Head of caudate nucleus (tissue), 42 donors: ENCODE data around the gene MPP2.
"Not testable (repeated sequence)": the region's sequence is repeated elsewhere in the genome, so short reads cannot be mapped to it uniquely, and the experiment has no call there.

Experiments
- DNase-seq, 42 donors: peaks; one replicate each; pipeline versions ENCODE4 v3.0.0 to v3.0.0-alpha.2; 2020 to 2021; ENCODE audit warnings: mixed read lengths in 7 of 42
- intact Hi-C: fragments of 100-400 bp; cut with DNase I; formaldehyde crosslinking; loops from one replicate; pipeline ENCODE4 v1.15.0; 2022

Gene MPP2

DNA sequence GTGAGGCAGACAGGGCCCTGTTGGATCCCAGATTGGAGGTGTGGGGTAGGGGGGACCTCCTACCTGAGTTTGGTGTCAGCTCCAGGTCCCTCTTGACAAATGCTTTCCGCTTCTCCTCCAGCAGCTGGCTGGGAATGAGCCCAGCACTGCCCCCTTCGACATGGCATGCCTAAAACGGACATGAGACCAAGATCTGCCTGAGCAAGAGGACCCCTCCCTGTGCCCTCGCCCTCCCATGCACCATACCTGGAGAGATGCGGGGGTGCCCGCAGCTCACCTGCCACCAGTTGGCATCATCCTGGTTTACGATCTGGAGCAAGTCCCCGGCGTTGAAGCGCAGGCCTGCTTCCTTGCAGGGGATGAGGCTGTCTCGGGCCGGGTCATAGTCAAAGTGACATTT, 26.2 kb downstream of the MPP2 start:
- intact Hi-C loops = no loop called here
- DNase-seq = no peak

DNA sequence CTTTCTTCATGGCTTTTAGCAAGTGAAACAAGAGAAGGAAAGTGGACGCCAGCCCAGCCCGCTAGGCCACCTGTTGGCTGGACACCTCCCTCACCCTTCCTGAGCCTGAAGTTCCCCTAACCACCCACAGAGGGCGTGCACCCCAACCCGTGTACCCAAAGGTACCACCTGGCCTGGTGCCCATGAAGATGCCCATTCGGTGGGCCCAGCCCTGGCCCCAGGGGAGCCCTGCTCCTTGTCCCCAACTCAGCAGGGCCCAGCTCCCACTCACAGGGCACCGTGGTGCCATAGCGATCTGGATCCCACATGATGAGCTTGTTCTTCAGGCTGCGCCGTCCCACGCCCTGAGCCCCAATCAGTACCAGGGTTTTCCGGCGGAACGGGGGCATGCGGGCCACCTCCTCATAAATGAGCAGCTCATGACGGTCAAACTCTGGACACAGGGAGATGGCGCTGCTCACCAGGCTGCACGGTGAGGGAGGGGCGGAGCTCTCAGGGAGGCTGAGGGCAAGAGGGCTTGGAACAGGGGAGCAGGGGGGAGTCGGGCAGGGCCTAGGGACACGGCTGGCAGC, 26.8 kb downstream of the MPP2 start:
- intact Hi-C loops = no loop called here
- DNase-seq = peak in 16 of 42 donors; percentile 18 to 56 (median 32)

DNA sequence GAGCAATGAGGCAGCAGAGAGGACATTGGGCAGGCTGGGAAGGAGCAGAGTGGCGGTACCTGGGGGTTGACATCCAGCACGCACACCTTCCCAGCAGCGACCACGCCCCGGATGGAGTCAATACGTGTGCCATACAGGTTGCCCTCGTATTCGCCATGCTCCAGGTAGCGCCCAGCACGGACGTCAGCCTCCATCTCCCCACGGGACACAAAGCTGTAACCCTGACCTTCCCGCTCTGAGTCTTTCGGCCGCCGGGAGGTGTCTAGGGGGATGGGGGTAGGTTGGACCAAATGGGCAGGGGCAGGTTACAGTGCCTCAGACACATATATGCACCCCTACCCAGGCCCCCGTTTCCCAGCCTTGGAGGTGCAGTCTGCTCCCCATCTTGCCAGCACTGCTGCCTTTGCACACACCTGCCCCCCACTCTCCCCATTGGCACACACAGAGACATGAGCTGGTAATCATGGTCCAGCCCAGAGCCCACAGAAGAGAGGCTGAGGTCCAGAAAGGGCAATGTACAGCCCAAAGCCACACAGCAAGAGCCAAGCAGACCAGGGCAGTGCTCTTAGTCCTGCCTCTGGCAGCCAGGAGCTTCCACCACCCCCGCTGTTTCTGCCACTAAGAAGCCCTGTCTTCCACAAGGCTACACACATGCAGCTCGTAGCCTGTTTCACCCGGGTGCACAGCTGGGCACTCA, 27.5 kb downstream of the MPP2 start:
- intact Hi-C loops = no loop called here
- no peak for DNase-seq

DNA sequence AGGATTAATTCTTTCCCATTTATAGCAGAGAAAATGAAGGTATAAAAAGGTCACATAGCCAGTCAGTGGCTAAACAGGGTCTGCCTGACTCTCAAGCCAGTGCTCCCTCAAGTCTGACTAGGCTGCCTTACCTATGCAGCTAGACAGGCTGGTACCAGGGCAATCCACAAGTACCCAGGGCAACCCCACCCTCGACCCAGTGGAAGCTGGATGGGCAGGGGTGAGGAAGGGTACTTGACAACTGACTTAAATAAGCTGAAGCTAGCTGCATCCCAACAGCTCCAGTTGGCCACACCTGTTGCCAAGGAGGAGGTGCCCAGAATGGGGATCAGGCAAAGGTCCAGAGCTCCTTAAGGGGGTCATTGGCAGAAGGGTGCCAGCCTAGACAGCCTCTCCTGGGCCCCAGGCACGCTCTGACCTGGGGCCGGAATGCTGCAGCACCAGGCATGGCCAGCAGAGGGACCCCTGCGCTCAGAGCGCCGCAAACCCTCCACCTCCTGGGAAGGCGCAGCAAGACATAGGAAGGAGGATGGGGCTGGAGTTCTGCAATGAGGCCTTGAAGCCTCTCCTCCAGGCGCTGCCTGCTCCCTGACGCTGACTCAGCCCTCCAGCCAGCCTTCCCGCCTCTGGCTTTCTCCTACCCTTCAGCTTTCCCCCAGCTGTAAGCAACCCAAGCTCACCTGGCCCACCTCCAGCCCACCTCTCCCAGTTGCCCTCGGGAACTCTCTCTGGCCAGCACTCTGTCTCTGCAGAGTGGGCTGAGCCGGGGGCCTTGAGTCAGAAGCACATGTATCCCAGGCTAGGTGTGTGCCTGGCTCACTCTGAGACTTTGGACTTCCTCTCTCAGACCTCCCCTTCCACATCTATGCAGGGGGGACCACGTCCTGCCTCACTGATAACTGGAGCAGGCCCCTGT, 28.8 kb downstream of the MPP2 start:
- DNase-seq = peak; percentile 46 to 91 (median 78)
- intact Hi-C loops = no loop called here

DNA sequence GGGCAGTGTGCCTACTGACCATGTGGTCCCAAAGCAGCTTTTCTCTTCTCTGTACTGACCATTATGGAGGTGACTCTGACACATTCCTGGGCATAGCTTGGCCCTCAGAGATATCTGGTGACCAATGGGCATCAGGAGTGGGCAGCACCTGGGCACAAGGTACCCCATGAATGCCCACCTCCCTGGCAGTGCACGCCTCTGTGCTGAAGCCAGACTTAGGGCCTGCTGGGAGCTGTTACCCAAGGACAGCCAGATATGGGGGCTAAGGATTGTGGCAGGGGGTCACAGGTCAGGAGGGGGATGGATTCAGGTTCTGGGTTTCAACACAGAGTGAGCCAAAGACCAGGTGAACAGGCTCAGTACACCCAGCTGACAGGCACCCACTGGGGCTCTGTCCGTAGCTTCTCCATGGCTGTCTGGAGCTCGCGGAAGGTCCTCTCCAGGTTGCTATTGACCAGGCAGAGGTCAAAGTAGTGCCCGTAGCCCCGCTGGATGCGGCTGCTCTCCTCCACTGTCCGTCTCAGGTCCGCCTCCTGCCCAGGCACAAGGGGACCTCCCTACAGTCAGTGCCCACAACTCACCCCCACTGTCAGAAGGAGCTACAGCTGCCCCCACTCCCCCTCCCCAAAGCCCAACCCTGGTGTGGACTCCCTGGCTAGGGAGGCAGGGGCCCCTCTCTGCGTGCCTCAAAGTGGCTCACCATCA, 29.7 kb downstream of the MPP2 start:
- intact Hi-C loops = no loop called here
- no peak for DNase-seq

DNA sequence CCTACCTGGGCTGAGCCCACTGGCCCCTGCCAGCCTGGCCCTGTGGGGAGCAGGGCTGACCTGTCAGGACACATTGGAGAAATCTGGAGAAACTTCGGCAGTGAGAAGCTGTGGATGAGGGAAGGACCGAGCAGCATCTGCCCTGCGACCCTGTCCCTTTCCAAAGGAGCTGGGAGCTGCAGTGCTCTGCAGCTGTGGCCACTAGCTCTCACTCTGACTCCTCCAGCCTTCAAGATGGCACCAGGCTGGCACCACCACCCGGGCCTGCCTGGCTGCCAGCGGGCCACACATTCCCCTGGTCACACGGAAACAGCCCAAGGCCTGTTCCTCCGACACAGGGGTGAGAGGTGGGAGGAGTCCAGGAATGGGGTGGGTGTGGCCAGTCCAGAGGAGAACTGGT, 30.3 kb downstream of the MPP2 start:
- intact Hi-C loops = no loop called here
- no peak for DNase-seq

DNA sequence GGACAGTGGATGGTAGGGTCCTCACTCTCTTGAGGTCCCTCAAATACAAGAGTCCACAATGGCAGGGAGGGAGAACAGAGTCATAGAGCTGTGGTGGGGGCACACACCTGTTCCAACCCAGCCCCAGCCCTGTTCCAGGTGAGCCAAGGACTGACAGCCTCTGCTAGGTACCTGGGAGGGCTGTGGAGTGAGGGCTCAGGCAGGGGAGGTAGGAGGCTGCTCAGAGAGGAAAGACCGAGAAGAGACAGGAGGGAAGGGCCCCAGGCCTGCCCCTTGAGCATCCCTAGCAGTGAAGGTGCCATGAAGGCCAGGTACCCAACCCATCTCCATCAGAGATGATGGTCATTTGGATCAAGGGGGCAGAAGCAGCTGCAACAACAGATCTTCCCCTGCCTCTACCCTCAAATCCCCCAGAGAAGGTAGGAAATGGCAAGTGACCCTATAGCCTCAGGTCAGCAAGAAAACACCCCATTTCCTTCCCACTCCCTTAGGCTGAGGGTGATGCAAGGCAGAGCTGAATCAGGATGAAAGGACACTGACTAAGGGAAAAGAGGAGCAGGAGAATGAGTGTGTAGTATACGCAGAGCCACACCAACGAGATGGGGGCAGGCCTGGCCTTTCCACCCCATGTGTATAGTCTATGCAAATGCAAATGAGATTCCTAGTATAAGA, 31.7 kb downstream of the MPP2 start:
- DNase-seq = no peak
- intact Hi-C loops = no loop called here

DNA sequence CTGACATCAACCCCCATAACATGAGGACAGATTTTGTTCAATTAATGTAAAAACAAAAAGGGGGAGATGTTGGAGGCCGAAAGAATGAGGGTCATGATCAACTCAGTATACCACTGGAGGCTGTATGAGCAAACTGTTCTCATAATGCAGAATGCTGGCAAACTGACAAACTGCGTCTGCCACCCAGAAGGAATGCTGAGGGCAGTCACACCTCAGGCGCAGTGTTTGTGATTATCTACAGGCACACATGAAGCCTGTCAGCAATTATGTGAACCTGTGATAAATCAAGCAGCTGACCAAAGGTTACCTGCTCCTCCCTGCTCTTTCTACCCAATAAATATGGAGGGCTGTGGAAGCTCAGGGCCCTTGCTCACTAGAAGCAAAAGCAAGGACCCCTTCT, 33.0 kb downstream of the MPP2 start:
- intact Hi-C loops = no loop called here
- no peak for DNase-seq

DNA sequence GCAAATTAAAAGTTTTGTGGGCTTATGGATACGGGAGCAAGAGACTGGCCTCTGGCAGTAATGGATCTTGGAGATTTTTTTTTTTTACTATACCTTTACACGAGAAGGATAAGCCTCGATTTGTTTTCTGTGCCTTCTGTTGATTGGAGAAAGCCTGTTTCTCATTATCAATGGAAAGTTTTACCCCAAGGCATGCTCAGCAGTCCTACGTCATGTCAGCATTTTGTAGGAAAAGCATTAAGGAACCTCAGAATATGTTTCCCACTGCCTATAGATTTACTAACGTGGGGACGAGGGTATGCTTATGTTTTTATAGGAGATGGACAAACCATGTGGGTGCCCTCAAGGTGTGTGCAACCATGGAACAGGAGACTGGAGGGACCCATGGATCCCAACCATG, 33.5 kb downstream of the MPP2 start:
- no peak for DNase-seq
- intact Hi-C loops = no loop called here

DNA sequence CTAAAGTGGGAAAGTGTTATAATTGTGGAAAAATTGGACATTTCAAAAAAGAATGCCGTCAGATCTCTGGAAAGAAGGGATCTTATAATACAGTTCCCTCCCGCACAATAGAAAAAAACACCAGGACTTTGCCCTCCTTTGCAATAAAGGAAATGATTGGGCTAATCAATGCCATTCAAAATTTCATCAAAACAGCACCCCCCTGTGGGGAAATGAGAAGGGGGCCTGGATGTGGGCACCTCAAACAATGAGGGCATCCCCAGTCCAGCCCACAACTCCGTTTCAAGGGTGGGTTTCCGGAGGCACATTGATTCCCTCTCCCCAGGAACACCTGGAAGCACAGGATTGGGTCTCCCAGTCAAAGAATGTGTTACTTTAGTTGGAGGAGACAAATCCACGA, 34.2 kb downstream of the MPP2 start:
- DNase-seq = no peak

DNA sequence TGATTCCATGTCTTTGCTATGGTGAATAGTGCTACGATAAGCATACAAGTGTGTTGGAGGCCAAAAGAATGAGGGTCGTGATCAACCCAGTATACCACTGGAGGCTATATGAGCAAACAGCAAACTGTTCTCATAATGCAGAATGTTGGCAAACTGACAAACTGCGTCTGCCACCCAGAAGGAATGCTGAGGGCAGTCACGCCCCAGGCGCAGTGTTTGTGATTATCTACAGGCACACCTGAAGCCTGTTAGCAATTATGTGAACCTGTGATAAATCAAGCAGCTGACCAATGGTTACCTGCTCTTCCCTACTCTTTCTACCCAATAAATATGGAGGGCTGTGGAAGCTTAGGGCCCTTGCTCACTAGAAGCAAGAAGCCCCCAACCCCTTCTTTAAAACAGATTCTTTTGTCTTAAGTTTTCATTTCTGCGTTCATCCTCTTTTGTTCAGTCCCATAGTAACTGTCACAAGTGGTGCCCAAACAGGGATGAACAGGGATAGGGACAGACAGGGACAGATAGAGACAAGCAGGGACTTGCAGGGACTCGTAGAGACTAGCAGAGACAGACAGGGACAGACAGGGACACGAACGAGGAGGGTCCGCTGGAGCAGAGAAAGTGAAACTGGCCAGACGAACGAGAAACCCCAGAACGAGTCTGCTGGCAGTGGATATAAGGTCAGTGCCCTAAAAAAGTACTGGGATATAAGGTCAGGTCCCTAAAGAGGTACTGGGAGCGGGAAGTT, 35.2 kb downstream of the MPP2 start:
- intact Hi-C loops = no loop called here

More for the DNA sequence above, 34.2 kb downstream of the MPP2 start:
- intact Hi-C loops = no loop called here

DNA sequence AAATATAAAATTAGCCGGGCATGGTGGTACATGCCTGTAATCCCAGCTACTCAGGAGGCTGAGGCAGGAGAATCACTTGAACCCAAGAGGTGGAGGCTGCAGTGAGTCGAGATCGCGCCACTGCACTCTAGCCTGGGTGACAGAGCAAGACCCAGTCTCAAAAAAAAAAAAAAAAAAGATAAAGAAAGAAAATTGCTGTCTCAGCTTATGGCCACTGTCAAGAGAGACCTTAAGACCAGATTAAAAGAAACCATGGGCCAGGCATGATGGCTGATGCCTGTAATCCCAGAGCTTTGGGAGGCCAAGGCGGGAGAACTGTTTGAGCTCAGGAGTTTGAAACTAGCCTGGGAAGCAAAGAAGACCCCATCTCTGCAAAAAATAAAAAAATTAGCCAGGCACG, 38.3 kb downstream of the MPP2 start:
- DNase-seq, intact Hi-C loops: not testable (repeated sequence)

More for the DNA sequence above, 35.2 kb downstream of the MPP2 start:
- no peak for DNase-seq

DNA sequence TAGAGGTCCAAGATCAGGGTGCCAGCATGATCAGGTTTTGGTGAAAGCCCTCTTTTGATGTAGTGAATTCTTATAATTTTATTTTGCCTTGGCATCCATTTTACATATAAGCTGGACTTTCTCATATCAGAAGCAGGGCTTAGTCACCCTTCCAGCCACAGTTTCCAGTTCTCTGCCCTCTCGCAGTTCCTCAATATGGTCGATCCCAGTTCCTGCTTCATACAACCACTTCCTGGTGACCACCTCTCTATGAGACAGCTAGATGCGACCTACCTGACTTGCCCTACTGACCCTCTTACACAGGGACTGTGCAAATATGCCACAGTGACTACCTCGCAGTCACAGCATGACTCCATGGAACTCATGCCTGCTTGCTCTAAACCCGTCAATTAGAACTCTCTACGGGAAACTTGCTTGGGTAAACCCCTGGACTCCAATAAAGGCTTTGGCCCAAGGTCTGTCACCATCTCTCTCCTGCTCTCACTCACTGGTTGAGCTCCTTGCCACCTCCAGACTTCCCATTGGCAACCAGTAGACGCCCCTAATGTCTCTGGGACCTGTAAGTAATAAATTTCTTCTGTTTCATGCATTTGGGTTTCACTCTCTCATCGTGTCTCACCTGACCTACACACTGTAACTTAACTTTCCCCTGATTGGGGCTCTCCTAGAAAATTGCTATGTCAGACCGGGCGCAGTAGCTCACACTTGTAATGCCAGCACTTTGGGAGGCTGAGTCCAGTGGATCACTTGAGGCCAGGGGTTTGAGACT, 38.9 kb downstream of the MPP2 start:
- no peak for DNase-seq
- intact Hi-C loops = no loop called here

DNA sequence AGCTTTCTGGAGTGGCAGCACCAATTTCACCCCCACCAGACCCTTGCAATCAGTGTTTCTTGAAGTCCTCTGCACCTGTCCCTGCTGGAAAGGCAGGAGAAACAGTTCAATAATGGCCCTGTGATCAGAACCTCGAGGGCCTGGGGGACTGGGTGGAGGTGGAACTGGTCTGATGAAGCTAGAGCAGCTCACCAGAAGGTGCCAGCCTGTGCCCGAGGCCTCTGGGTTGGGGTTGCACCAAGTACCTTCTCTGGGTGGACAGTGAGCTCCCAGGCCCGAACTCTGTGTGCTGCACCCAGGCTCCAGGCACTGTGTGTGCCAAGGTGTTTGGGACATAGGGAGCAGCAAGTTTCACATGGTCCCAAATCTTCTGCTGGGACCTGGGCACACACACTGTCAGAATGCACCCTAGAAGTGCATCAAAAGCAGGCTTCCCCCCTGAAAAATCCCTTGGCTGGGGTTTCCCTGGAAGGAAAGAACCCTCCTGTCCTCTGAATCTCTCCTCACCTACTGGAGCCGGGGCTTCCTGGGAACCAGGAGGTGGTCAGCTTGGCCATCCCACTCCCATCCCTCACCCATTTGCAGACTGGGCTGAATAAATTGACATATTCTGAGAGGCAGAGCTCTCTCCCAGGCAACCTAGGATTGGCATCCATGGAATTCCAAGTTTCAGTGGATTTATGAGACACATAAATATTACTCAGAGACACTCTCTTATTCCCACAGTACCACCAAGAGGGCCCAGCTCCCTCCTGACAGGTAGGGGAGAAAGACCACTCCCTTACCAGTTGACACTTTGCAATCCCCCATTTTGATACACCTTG, 43.0 kb downstream of the MPP2 start:
- intact Hi-C loops = no loop called here
- peak in 1 of 42 donors; percentile 8 for DNase-seq

DNA sequence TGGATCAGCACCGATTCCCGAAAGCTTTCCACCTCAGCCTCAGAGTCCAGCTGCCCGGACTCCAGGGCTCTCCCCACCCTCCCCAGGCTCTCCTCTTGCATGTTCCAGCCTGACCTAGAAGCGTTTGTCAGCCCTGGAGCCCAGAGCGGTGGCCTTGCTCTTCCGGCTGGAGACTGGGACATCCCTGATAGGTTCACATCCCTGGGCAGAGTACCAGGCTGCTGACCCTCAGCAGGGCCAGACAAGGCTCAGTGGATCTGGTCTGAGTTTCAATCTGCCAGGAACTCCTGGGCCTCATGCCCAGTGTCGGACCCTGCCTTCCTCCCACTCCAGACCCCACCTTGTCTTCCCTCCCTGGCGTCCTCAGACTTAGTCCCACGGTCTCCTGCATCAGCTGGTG, 45.4 kb downstream of the MPP2 start:
- intact Hi-C loops = no loop called here
- peak in 1 of 42 donors; percentile 15 for DNase-seq

DNA sequence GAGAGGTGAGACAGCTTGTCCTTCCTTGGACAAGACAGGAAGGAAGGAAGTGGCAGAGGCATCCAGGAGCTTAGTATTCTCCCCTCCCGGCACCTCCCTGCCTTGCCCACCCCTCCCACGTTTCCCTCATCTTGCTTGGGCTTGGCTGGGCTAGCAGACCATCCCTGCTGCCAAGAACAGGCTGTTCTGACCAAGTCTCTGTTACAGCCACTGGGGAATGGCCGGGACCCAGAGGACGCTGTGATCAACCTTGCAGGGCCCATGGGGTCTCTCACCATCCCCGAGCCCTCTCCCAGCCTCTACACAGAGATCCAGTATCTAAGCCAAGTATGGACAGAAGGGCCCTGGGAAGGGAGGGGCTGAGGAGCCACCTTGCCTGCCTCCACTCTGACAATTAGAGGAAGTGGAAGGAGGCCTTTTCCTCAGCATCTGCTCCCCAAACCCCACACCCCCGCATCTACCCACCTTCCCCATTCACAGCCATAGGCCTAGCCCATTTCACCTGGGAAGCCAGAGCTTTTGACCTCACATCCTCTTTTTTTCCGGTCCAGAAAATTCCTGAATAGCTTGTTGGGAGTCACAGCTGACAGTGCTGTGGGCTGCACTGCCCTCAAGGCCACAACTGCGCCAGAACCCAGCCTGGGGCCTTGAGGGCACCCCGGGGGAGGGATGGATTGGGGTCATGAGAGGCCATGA, 46.3 kb downstream of the MPP2 start:
- intact Hi-C loops = no loop called here
- DNase-seq = peak in 18 of 42 donors; percentile 9 to 57 (median 29)
